Measurements from ENCODE around the gene UBA6. TPM values are rescaled to one million over a fixed set of nuclear protein-coding genes. Genes with fewer than 3 reads are reported as not detected.
A peak's percentile ranks its signal among the peaks of the same experiment; 100 is the strongest.

The UBA6 gene
- total RNA-seq, 4 donors from 2014 or later: 15.6 to 198 (median 67.3) TPM

- intact Hi-C loops (cut with DNase I; ENCODE audit: low total_unique reads): no loop called here
- Histone ChIP-seq H3K36me3 (no peaks in the 10 kb centered on the region), H3K4me1 (no peaks in the 10 kb centered on the region), H3K4me3 (no peak overlapping the region), H3K9me3 (no peaks in the 10 kb centered on the region), H3K27me3 (no peaks in the 10 kb centered on the region), H3K27ac (no peak overlapping the region)
- TF ChIP-seq POLR2A (IDR thresholded peaks at IDR 0.05) (no peak), CTCF (IDR thresholded peaks at IDR 0.05) (no peak)
- no peak for DNase-seq
These were observed 3.9 kb upstream of the UBA6 start for GRCh38 chr4:67704843-67705242.

- H3K27ac ChIP-seq: no peak overlapping the region
- peak overlapping the region in 1 of 2 donors; percentile 95 for H3K4me3 ChIP-seq
- no peak for TF ChIP-seq POLR2A (IDR thresholded peaks at IDR 0.05)
- no peak for TF ChIP-seq CTCF (IDR thresholded peaks at IDR 0.05)
- no peak for DNase-seq
- H3K36me3 ChIP-seq: no peaks in the 10 kb centered on the region
- H3K4me1 ChIP-seq: no peaks in the 10 kb centered on the region
- H3K9me3 ChIP-seq: no peaks in the 10 kb centered on the region
- intact Hi-C loops (cut with DNase I; ENCODE audit: low total_unique reads): no loop called here
- no peaks in the 10 kb centered on the region for H3K27me3 ChIP-seq
These were observed 1.2 kb upstream of the UBA6 start for GRCh38 chr4:67702166-67702565.

GRCh38 chr4:67701517-67701850 is 529 bp upstream of the UBA6 start:
- intact Hi-C loops (cut with DNase I; ENCODE audit: low total_unique reads): no loop called here
- Histone ChIP-seq H3K9me3 (no peaks in the 10 kb centered on the region), H3K4me1 (no peaks in the 10 kb centered on the region), H3K4me3 (peak overlapping the region; percentile 73 to 95), H3K36me3 (no peaks in the 10 kb centered on the region), H3K27ac (peak overlapping the region; percentile 88), H3K27me3 (no peaks in the 10 kb centered on the region)
- TF ChIP-seq CTCF (IDR thresholded peaks at IDR 0.05): no peak
- no peak for TF ChIP-seq POLR2A (IDR thresholded peaks at IDR 0.05)
- DNase-seq: no peak

- peak overlapping the region; percentile 73 to 95 for H3K4me3 ChIP-seq
- intact Hi-C loops (cut with DNase I; ENCODE audit: low total_unique reads): no loop called here
- H3K27ac ChIP-seq: peak overlapping the region; percentile 88
- no peaks in the 10 kb centered on the region for H3K36me3 ChIP-seq
- no peak for TF ChIP-seq CTCF (IDR thresholded peaks at IDR 0.05)
- no peak for TF ChIP-seq POLR2A (IDR thresholded peaks at IDR 0.05)
- no peaks in the 10 kb centered on the region for H3K9me3 ChIP-seq
- DNase-seq: no peak
- H3K27me3 ChIP-seq: no peaks in the 10 kb centered on the region
- no peaks in the 10 kb centered on the region for H3K4me1 ChIP-seq
These were observed 728 bp downstream of the UBA6 start for GRCh38 chr4:67700116-67700737.

GRCh38 chr4:67699603-67700002 is 1.4 kb downstream of the UBA6 start:
- Histone ChIP-seq H3K27ac (no peak overlapping the region), H3K36me3 (no peaks in the 10 kb centered on the region), H3K9me3 (no peaks in the 10 kb centered on the region), H3K4me3 (no peak overlapping the region), H3K27me3 (no peaks in the 10 kb centered on the region), H3K4me1 (no peaks in the 10 kb centered on the region)
- intact Hi-C loops (cut with DNase I; ENCODE audit: low total_unique reads): no loop called here
- DNase-seq: no peak
- TF ChIP-seq POLR2A (IDR thresholded peaks at IDR 0.05) (no peak), CTCF (IDR thresholded peaks at IDR 0.05) (no peak)

Measured in uterus (tissue), 4 donors.